IPS-15b (cell line): Measurements from ENCODE around the gene PRG3.

Experiments
- H3K27me3 ChIP-seq: one replicate; pipeline ENCODE4 v1.6.1; 2013; ENCODE audit warnings: low read length; ENCODE audit not compliant: control insufficient read depth, insufficient read depth
- H3K36me3 ChIP-seq: one replicate; pipeline ENCODE4 v1.6.1; 2013; ENCODE audit warnings: low read length; ENCODE audit not compliant: control insufficient read depth, insufficient read depth
- H3K4me1 ChIP-seq: one replicate; pipeline ENCODE4 v1.6.1; 2013; ENCODE audit warnings: mild to moderate bottlenecking, low read length; ENCODE audit not compliant: control insufficient read depth, insufficient read depth
- H3K4me3 ChIP-seq: one replicate; pipeline ENCODE4 v1.5.1; 2013; ENCODE audit warnings: low read depth, low read length
- H3K9ac ChIP-seq: one replicate; pipeline ENCODE4 v1.6.1; 2013; ENCODE audit warnings: low read depth, mild to moderate bottlenecking, low read length
- H3K9me3 ChIP-seq: one replicate; pipeline ENCODE4 v1.6.1; 2013; ENCODE audit warnings: mild to moderate bottlenecking, low read length; ENCODE audit not compliant: control insufficient read depth, insufficient read depth

The PRG3 gene

DNA sequence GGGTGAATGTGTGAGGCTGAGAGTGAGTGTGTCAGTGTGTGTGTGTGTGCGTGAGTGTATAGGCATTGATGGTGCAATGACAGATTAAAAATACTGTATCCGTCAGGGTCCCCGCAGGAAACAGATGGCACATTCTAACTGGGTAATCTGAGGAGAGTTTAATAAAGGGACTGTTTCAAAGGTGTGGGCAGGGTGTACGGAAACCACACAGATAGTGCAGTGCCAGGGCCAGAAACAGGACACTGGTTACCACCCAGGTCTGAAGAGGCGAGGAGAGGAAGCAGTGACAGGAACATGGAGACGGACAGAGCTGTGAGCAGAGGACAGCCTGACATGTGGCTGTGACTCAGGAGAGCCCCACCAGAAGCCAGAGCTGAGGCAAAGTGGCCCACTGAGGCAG lies 26.3 kb downstream of the PRG3 start:
- Histone ChIP-seq H3K4me1 (no peaks in the 10 kb centered on the region), H3K9me3 (no peaks in the 10 kb centered on the region), H3K9ac (no peak overlapping the region), H3K4me3 (no peak overlapping the region), H3K36me3 (no peaks in the 10 kb centered on the region), H3K27me3 (no peaks in the 10 kb centered on the region)

DNA sequence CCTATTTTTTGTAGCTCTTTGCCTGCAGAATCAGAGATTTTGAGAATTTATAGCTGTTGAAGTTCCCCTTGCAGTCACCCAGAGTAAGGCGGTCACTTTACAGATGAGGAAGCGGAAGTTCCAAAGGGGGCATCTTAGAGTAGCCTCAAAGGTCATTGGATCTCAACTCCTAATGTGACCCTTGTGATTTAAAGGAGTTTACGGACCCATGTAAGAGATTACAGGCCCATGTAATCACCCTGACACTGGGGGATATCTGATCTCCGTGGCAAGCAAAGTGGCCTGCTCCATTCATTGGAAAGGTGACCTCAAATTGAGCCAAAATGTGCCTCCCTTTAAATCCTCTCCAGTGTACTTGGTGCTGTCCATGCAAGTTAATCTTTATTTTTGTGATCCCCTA lies 27.1 kb downstream of the PRG3 start:
- Histone ChIP-seq H3K9me3 (no peaks in the 10 kb centered on the region), H3K9ac (no peak overlapping the region), H3K4me1 (no peaks in the 10 kb centered on the region), H3K4me3 (no peak overlapping the region), H3K36me3 (no peaks in the 10 kb centered on the region), H3K27me3 (no peaks in the 10 kb centered on the region)

DNA sequence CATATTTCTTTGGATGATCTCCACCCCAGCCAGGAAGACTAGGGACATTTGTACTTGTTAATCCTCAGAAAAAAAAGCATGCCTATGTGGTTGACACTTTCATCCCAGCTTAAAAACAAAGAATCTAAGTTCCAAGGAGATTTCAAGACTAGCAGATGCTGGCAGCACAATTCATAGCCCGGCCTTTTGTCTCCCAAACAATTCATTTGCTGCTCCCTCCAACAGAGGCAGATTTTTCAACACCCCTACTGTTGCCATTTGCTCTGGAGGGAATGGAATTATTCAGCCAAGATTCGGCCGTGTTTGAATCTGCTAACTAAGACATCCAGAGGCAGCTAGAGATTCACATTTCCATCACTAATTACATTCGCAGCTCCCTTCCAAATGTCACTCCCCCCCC lies 27.5 kb downstream of the PRG3 start:
- Histone ChIP-seq H3K9me3 (no peaks in the 10 kb centered on the region), H3K4me1 (no peaks in the 10 kb centered on the region), H3K4me3 (no peak overlapping the region), H3K36me3 (no peaks in the 10 kb centered on the region), H3K27me3 (no peaks in the 10 kb centered on the region), H3K9ac (no peak overlapping the region)

DNA sequence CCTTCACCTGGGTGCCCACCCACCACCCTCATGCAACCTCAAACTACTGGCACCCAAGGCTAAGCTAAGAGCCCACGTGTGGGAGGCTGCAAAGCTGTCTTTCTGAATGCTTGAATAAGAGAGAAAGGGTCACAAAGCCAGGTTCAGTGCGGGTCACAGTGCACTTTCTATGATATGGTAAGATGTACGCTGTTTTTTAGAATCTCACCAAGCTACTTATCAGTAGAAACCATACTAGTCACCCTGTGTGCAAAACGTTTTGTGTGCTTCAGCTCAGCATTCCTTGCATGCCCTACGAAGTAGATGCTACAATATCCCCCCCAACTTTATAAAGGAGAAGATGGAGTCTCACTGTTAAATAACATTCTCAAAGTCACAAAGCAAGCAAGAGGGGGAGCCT lies 27.9 kb downstream of the PRG3 start:
- peaks cover 1% of the 10 kb centered on the region for H3K27me3 ChIP-seq
- no peaks in the 10 kb centered on the region for H3K4me1 ChIP-seq
- H3K36me3 ChIP-seq = no peaks in the 10 kb centered on the region
- H3K4me3 ChIP-seq = no peak overlapping the region
- H3K9me3 ChIP-seq = no peaks in the 10 kb centered on the region
- H3K9ac ChIP-seq = no peak overlapping the region

DNA sequence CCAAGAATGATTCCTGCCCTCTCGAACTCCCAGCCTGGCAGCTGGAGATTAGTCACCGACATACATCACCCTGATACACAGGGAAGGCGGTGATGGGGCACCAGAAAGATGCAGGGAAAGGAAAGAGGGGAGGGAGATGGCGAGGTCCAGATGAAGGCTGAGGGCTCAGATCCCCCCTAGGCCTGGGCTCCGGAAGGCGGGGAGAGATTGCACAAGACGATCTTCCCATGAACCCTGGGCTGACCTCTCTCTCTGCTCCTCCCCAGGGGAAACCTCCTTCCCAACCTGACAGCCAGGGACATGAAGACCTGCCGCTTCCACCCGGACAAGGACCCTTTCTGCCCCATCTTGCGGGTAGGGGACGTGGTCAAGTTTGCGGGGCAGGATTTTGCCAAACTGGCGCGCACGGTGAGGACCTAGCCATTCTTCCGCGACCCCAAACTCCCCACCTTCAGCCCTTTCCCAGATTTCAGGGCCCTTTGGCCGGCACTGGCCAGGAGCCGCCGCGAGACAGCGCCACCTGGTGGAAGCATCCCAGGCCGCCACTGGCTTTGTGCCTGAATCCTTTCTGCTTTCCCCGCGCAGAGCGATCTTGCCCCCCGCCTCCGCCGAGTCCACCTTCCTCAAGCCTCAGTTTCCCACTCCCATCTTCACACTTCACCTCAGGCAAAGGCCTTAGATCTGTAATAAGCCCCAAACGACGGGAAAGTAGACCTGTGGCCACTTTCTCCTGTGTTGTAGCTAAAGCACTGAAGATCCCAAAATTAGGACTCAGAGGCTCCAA lies 31.3 kb downstream of the PRG3 start:
- H3K4me1 ChIP-seq = peaks cover 5% of the 10 kb centered on the region
- H3K9ac ChIP-seq = peak overlapping the region; percentile 51
- peaks cover 12% of the 10 kb centered on the region for H3K27me3 ChIP-seq
- peak overlapping the region; percentile 61 for H3K4me3 ChIP-seq
- H3K9me3 ChIP-seq = no peaks in the 10 kb centered on the region
- H3K36me3 ChIP-seq = no peaks in the 10 kb centered on the region

DNA sequence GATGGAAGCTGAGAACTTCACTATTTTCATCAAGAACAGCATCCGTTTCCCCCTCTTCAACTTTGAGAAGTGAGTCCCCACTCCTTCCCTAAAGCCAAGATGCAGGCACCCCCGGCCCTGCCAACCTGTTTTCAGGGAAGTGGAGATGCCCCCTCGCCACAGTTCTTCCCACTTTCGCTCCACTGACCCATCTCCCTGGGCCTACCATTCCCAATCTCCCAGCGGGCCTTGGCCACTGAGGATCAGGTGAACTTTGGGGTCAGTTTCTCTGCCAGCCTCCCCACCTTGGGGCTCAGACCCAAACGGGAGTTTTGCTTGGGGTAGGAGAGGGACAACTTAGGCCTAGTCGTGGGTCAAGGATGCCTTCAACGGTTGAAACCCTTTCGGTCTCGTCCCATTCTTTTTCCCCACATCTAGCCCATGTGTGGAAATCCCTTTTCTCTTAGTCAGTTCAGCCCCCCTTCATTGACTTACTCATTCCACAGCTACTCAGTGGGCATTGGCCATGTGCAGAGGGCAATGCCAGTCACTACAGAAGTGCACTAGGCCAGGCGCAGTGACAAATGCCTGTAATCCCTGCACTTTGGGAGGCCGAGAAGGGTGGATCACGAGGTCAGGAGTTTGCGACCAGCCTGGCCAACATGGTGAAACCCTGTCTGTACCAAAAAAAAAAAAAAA lies 32.2 kb downstream of the PRG3 start:
- Histone ChIP-seq H3K9me3 (no peaks in the 10 kb centered on the region), H3K4me1 (peaks cover 6% of the 10 kb centered on the region), H3K9ac (no peak overlapping the region), H3K4me3 (no peak overlapping the region), H3K27me3 (peaks cover 12% of the 10 kb centered on the region), H3K36me3 (no peaks in the 10 kb centered on the region)

DNA sequence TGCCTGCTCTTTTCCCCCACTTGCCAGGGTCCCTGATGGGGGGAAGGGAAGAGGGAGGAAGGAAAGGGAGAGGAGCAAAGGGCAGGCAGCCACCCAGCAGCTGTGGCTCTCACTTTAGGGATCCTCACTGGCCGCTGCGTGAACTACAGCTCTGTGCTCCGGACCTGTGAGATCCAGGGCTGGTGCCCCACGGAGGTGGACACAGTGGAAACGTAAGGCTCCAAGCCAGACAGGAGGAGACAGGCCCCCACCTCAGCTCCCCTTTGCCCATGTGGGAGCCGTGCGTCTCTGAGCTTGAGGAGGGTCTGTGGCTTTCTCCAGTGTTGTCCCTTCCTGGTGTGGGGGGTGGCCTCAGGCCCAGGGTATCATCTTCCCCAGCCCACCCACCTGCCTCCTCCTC lies 32.9 kb downstream of the PRG3 start:
- H3K9me3 ChIP-seq = no peaks in the 10 kb centered on the region
- H3K4me1 ChIP-seq = peaks cover 11% of the 10 kb centered on the region
- H3K4me3 ChIP-seq = no peak overlapping the region
- peaks cover 12% of the 10 kb centered on the region for H3K27me3 ChIP-seq
- H3K9ac ChIP-seq = no peak overlapping the region
- H3K36me3 ChIP-seq = no peaks in the 10 kb centered on the region

DNA sequence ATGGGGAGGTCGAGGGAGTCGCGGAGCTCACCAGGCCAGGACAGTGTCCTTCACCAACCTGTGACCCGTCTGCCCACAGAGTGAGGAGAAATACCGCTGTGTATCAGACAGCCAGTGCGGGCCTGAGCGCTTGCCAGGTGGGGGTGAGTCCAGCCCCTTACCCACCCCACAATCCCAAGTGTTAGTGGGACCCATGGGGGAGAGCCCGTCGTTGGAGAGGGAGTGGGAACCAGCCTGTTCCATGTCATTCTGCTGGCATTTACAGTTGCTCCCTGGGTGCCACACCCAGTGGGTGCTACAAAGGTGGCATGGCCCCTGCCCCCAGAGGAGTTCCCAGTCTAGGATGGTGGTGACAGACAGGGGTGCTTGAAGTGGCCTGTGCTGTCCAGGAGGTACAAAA lies 33.6 kb downstream of the PRG3 start:
- H3K4me3 ChIP-seq = no peak overlapping the region
- H3K27me3 ChIP-seq = peaks cover 12% of the 10 kb centered on the region
- H3K9ac ChIP-seq = no peak overlapping the region
- peaks cover 11% of the 10 kb centered on the region for H3K4me1 ChIP-seq
- no peaks in the 10 kb centered on the region for H3K9me3 ChIP-seq
- H3K36me3 ChIP-seq = no peaks in the 10 kb centered on the region

DNA sequence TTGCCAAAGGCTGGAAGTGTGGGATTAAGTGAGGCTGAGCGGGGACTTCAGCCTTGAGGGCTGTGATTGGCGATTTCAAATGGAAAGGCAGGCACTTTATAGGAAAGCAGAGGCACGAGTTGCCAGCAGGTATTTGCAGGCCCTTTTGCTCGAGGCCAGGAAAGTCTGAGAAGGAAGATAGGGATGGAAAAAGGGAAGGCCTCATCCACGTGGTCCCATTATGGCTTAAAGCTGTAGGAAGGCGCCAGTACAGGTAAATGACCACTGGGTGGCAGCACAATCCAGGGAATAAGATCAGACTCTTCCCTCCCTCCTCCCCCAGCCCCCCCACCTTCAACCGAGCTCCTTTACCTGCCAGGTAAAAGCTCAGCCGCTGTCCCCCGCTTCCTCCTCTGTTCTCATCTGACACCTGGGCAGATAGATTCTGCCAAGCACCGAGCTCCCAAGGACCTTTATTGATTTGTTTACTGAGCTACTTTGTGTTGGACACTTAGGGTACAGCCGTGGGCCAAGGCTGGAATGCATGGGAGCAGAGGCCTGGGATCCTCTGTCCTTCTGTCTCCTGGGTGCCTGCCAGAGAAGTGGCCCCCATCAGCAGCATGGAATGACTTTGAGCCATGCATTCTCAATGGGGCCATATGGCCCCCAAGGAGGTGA lies 35.3 kb downstream of the PRG3 start:
- H3K27me3 ChIP-seq = peaks cover 21% of the 10 kb centered on the region
- no peak overlapping the region for H3K9ac ChIP-seq
- H3K9me3 ChIP-seq = no peaks in the 10 kb centered on the region

DNA sequence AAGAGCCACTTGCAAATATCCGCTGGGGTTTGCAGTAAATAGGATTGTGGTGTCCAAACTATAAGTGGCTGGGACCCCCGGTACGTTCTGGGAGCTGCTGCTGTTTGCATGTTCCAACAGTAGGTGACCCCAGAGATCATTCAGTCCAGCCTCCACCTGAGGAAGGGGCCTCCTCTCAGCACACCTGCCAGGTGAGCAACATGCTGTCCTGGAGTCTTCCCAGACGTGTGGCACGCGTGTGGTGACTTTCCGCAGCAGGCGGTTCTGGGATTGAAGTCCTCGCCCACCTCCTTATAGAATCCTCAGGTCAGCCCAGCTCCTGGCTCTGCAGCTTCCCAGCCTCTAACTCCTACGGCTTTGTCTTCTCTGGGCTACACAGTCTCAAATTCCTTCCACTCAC lies 36.1 kb downstream of the PRG3 start:
- H3K9ac ChIP-seq = no peak overlapping the region
- H3K4me3 ChIP-seq = no peak overlapping the region
- no peaks in the 10 kb centered on the region for H3K36me3 ChIP-seq
- peaks cover 25% of the 10 kb centered on the region for H3K27me3 ChIP-seq
- no peaks in the 10 kb centered on the region for H3K9me3 ChIP-seq
- peaks cover 14% of the 10 kb centered on the region for H3K4me1 ChIP-seq

More for the DNA sequence above, 35.3 kb downstream of the PRG3 start:
- Histone ChIP-seq H3K4me1 (peaks cover 11% of the 10 kb centered on the region), H3K36me3 (no peaks in the 10 kb centered on the region), H3K4me3 (no peak overlapping the region)

DNA sequence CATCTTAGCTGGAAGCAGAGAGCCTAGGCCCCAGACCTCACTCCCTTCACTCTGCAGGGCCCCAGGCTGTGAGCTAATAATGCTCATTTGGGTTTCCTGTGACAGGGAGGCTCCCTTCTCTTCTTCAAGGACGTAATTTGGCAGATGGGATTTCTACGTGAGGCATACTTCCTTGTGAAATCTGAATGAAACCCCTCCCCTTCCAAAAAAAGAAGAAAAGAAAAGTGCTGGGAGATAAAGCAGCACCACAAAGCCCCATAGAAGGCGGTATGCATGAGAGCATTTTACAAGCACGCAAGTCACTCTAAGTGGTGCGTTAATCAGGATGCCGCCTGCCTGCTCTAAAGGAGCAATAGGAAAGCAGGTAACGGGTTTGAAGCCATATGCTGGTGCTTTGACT lies 37.1 kb downstream of the PRG3 start:
- Histone ChIP-seq H3K27me3 (peaks cover 28% of the 10 kb centered on the region), H3K4me3 (no peak overlapping the region), H3K9ac (no peak overlapping the region), H3K36me3 (no peaks in the 10 kb centered on the region), H3K4me1 (peaks cover 18% of the 10 kb centered on the region), H3K9me3 (no peaks in the 10 kb centered on the region)

DNA sequence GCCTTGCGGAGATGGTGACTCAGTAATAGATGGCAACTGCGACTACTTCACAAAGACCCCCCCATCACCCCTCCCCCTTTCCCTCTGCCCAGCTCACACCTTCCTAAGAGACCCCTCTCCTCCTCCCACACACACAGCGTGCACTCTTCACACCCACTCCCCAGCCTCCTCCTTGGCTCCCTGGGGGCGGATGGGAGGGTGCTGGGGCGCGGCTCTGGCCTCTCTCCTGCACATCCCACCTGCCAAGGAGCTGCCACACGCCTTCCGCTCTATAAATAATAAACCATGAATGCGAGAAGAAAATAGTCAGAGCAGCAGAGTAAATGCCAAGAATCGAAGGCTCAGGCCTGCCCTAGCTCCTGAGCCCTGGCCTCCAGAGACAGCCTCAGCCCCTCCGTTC lies 38.2 kb downstream of the PRG3 start:
- no peaks in the 10 kb centered on the region for H3K36me3 ChIP-seq
- H3K4me3 ChIP-seq = no peak overlapping the region
- no peak overlapping the region for H3K9ac ChIP-seq
- peaks cover 25% of the 10 kb centered on the region for H3K27me3 ChIP-seq
- no peaks in the 10 kb centered on the region for H3K9me3 ChIP-seq
- peaks cover 18% of the 10 kb centered on the region for H3K4me1 ChIP-seq
